NCI-H510A treated with DMSO at 0.1 percent for 48 hours (cell line): Measurements from ENCODE around the gene RAPGEF6.

ENCODE experiments used
- DNase-seq: peaks from one replicate; lab custom pipeline; 2025; lab: John Stamatoyannopoulos, UW

The RAPGEF6 gene

GRCh38 chr5:131539251-131539650 lies 95.8 kb downstream of the RAPGEF6 start:
- DNase-seq, result no peak

- no peak for DNase-seq
Measured at GRCh38 chr5:131538177-131538593, 96.8 kb downstream of the RAPGEF6 start.

GRCh38 chr5:131536850-131537448 lies 98.1 kb downstream of the RAPGEF6 start:
- DNase-seq, result no peak

- DNase-seq, result peak; percentile 40
Measured at GRCh38 chr5:131536211-131536826, 98.7 kb downstream of the RAPGEF6 start.

- DNase-seq, result no peak
Measured at GRCh38 chr5:131534974-131535373, 100.1 kb downstream of the RAPGEF6 start.

- DNase-seq, result no peak
Measured at GRCh38 chr5:131533836-131534235, 101.2 kb downstream of the RAPGEF6 start.

GRCh38 chr5:131532031-131532640 lies 102.9 kb downstream of the RAPGEF6 start:
- DNase-seq, result no peak

GRCh38 chr5:131530706-131531331 lies 104.2 kb downstream of the RAPGEF6 start:
- DNase-seq, result peak; percentile 72

GRCh38 chr5:131528682-131529081 lies 106.3 kb downstream of the RAPGEF6 start:
- no peak for DNase-seq

- DNase-seq, result no peak
Measured at GRCh38 chr5:131525805-131526204, 109.2 kb downstream of the RAPGEF6 start.

- DNase-seq, result no peak
Measured at GRCh38 chr5:131524431-131524830, 110.6 kb downstream of the RAPGEF6 start.

- DNase-seq, result no peak
Measured at GRCh38 chr5:131523500-131524185, 111.4 kb downstream of the RAPGEF6 start.

GRCh38 chr5:131521252-131521651 lies 113.8 kb downstream of the RAPGEF6 start:
- DNase-seq, result no peak

GRCh38 chr5:131515348-131515747 lies 119.7 kb downstream of the RAPGEF6 start:
- no peak for DNase-seq

- DNase-seq, result no peak
Measured at GRCh38 chr5:131514316-131515283, 120.4 kb downstream of the RAPGEF6 start.

GRCh38 chr5:131513780-131514179 lies 121.2 kb downstream of the RAPGEF6 start:
- DNase-seq, result no peak

GRCh38 chr5:131511934-131512333 lies 123.1 kb downstream of the RAPGEF6 start:
- DNase-seq, result no peak

GRCh38 chr5:131509801-131510200 lies 125.2 kb downstream of the RAPGEF6 start:
- DNase-seq, result no peak

GRCh38 chr5:131505237-131505908 lies 129.7 kb downstream of the RAPGEF6 start:
- no peak for DNase-seq

- no peak for DNase-seq
Measured at GRCh38 chr5:131496400-131496713, 138.7 kb downstream of the RAPGEF6 start.
